ENCODE data around the gene ADTRP. TPM values are rescaled to one million over a fixed set of nuclear protein-coding genes. Genes with fewer than 3 reads are reported as not detected.

Gene ADTRP
- total and polyA plus RNA-seq, 2 donors (not counting 1 experiment from before 2014, with no cell fraction given): 0.18 to 1.2 TPM

GRCh38 chr6:11793277-11793676 is 14.7 kb upstream of the ADTRP start:
- DNase-seq (no peak), ATAC-seq (ENCODE audit: low read depth) (no peak)
- Histone ChIP-seq H4K20me1 (ENCODE audit: control insufficient read depth, insufficient read depth, low read length, poor library complexity, severe bottlenecking) (no peaks in the 10 kb centered on the region), H3K9ac (ENCODE audit: low read length) (no peak overlapping the region), H3K27me3 (replicated peaks in 1 of 4; ENCODE audit: control extremely low read depth in 1 of 4, control insufficient read depth in 3 of 4, insufficient read depth in 4 of 4, low read length in 3 of 4) (no peaks in the 10 kb centered on the region), H3K27ac (ENCODE audit: low read length in 2 of 2) (no peak overlapping the region), H2AFZ (ENCODE audit: insufficient read depth, low read depth, low read length, poor library complexity, severe bottlenecking) (no peak overlapping the region), H3K36me3 (replicated peaks in 1 of 2; ENCODE audit: control extremely low read depth in 1 of 2, control insufficient read depth in 1 of 2, extremely low read depth in 1 of 2, insufficient read depth in 2 of 2, low read length in 1 of 2) (no peaks in the 10 kb centered on the region), H3K79me2 (ENCODE audit: control insufficient read depth, insufficient read depth, low read length) (no peaks in the 10 kb centered on the region), H3K4me2 (replicated peaks; ENCODE audit: low read depth, low read length, poor library complexity, severe bottlenecking) (no peak overlapping the region), H3K4me1 (ENCODE audit: control insufficient read depth in 2 of 2, insufficient read depth in 2 of 2, low read length in 2 of 2) (no peaks in the 10 kb centered on the region), H3K9me3 (ENCODE audit: control extremely low read depth in 1 of 3, control insufficient read depth in 2 of 3, insufficient read depth in 1 of 3, low read length in 2 of 3) (peaks cover 0 to 6% (median 4%) of the 10 kb centered on the region in 3 donors), H3K4me3 (ENCODE audit: control extremely low read depth in 1 of 5, extremely low read depth in 1 of 5, insufficient read depth in 1 of 5, low read depth in 2 of 5, low read length in 4 of 5) (no peak overlapping the region)
- ChIA-PET POLR2A (no interaction called here), CTCF (no interaction called here)
- no peak overlapping the region for H3K27ac Mint-ChIP-seq
- H3K4me3 Mint-ChIP-seq: no peak overlapping the region
- WGBS (ENCODE audit: insufficient coverage): no CpG with 5 or more reads among the region's 1 CpG
- peaks cover 12% of the 10 kb centered on the region for H3K27me3 Mint-ChIP-seq
- intact Hi-C loops (cut with micrococcal nuclease): no loop called here
- TF ChIP-seq CTCF (IDR thresholded peaks at IDR 0.05): no peak
- no peak for TF ChIP-seq EZH2 (IDR thresholded peaks at IDR 0.05; ENCODE audit: borderline replicate concordance, insufficient read depth, low read depth, low read length, poor library complexity, severe bottlenecking)
- H3K4me1 Mint-ChIP-seq: no peaks in the 10 kb centered on the region
- H3K9me3 Mint-ChIP-seq (ENCODE audit: insufficient read depth): peaks cover 10% of the 10 kb centered on the region

- Histone ChIP-seq H3K4me3 (ENCODE audit: control extremely low read depth in 1 of 5, extremely low read depth in 1 of 5, insufficient read depth in 1 of 5, low read depth in 2 of 5, low read length in 4 of 5) (no peak overlapping the region), H3K4me2 (replicated peaks; ENCODE audit: low read depth, low read length, poor library complexity, severe bottlenecking) (no peak overlapping the region), H3K36me3 (replicated peaks in 1 of 2; ENCODE audit: control extremely low read depth in 1 of 2, control insufficient read depth in 1 of 2, extremely low read depth in 1 of 2, insufficient read depth in 2 of 2, low read length in 1 of 2) (no peaks in the 10 kb centered on the region), H3K27ac (ENCODE audit: low read length in 2 of 2) (no peak overlapping the region), H3K4me1 (ENCODE audit: control insufficient read depth in 2 of 2, insufficient read depth in 2 of 2, low read length in 2 of 2) (no peaks in the 10 kb centered on the region), H3K9me3 (ENCODE audit: control extremely low read depth in 1 of 3, control insufficient read depth in 2 of 3, insufficient read depth in 1 of 3, low read length in 2 of 3) (peaks cover 0 to 6% (median 4%) of the 10 kb centered on the region in 3 donors), H4K20me1 (ENCODE audit: control insufficient read depth, insufficient read depth, low read length, poor library complexity, severe bottlenecking) (no peaks in the 10 kb centered on the region), H3K27me3 (replicated peaks in 1 of 4; ENCODE audit: control extremely low read depth in 1 of 4, control insufficient read depth in 3 of 4, insufficient read depth in 4 of 4, low read length in 3 of 4) (no peaks in the 10 kb centered on the region), H2AFZ (ENCODE audit: insufficient read depth, low read depth, low read length, poor library complexity, severe bottlenecking) (no peak overlapping the region), H3K79me2 (ENCODE audit: control insufficient read depth, insufficient read depth, low read length) (no peaks in the 10 kb centered on the region), H3K9ac (ENCODE audit: low read length) (no peak overlapping the region)
- no peak for ATAC-seq (ENCODE audit: low read depth)
- WGBS (ENCODE audit: insufficient coverage): 90% methylated on average over 5 of the region's 8 CpGs
- Mint-ChIP-seq H3K27ac (no peak overlapping the region), H3K4me3 (no peak overlapping the region), H3K27me3 (peaks cover 8% of the 10 kb centered on the region), H3K4me1 (no peaks in the 10 kb centered on the region), H3K9me3 (ENCODE audit: insufficient read depth) (peaks cover 10% of the 10 kb centered on the region)
- TF ChIP-seq CTCF (IDR thresholded peaks at IDR 0.05) (no peak), EZH2 (IDR thresholded peaks at IDR 0.05; ENCODE audit: borderline replicate concordance, insufficient read depth, low read depth, low read length, poor library complexity, severe bottlenecking) (no peak)
- ChIA-PET CTCF (no interaction called here), POLR2A (no interaction called here)
- DNase-seq: no peak
- intact Hi-C loops (cut with micrococcal nuclease): no loop called here
These were observed 12.9 kb upstream of the ADTRP start for GRCh38 chr6:11791354-11792107.

All from B cell (primary cell).